Pancreas (tissue), 10 donors: ENCODE data around the gene PHLDA3. TPM values are rescaled to one million over a fixed set of nuclear protein-coding genes. Genes with fewer than 3 reads are reported as not detected.

Source experiments
- ATAC-seq, 4 donors: fragments of 200-7000 bp; cut with Tn5 transposase; one replicate each; pipeline versions ENCODE4 v1.8.0 to v1.9.1; 2020; ENCODE audit warnings: mild to moderate bottlenecking in 4 of 4, moderate library complexity in 4 of 4
- DNase-seq, 6 donors: peaks; one replicate each; pipeline ENCODE4 v3.0.0-alpha.2; 2020
- FAIRE-seq: peaks from 2 replicates; lab custom pipeline; 2012; peaks lifted over from hg19 to GRCh38; lab: Jason Lieb, UNC
- H3K27ac ChIP-seq, 4 donors: fragments of 200-600 bp; sonication (generic); 1 replicate in 3 of 4; 2 replicates in 1 of 4; pipeline versions ENCODE4 v1.5.0 to v1.8.0; 2020
- H3K27me3 ChIP-seq, 4 donors: fragments of 200-600 bp; one replicate each; pipeline ENCODE4 v1.8.0; 2021
- H3K36me3 ChIP-seq, 3 donors: fragments of 200-600 bp; sonication (generic) in 1 of 3; one replicate each; pipeline versions ENCODE4 v1.5.0 to v1.8.0; 2020 to 2021
- H3K4me1 ChIP-seq, 3 donors: fragments of 200-600 bp; one replicate each; pipeline ENCODE4 v1.8.0; 2021
- H3K4me3 ChIP-seq, 4 donors: fragments of 200-600 bp; sonication (generic) in 2 of 4; one replicate each; pipeline versions ENCODE4 v1.5.0 to v1.8.0; 2020 to 2021
- H3K9me3 ChIP-seq, 4 donors: fragments of 200-600 bp; one replicate each; pipeline ENCODE4 v1.8.0; 2021
- CTCF ChIP-seq, 4 donors: fragments of 200-600 bp; sonication (generic) in 3 of 4; IDR thresholded peaks; one replicate each; pipeline versions ENCODE4 v1.5.0 to v1.8.0; 2021; ENCODE audit warnings: antibody characterized with exemption in 4 of 4
- WGBS, 2 donors: extraction: QIAGEN DNeasy Blood & Tissue Kit; methylation state at CpG; one replicate each; pipeline ENCODE4 v1.1.7; 2013; 5-methylcytosine and 5-hydroxymethylcytosine counted together
- intact Hi-C, 3 donors: fragments of 100-400 bp; cut with DNase I; formaldehyde crosslinking; loops; one replicate each; pipeline versions ENCODE4 v1.11.1 to v1.14.2; 2022
- polyA plus RNA-seq, 2 donors: library from polyadenylated mRNA; stranded (reverse); fragments of 200-250 nt; gene quantifications; one replicate each; pipeline ENCODE4 v1.2.3, GENCODE V29; 2013
- total RNA-seq, 6 donors: library from RNA; stranded (reverse); fragmentation: NEBNext Ultra II Directional in 4 of 6; extraction: Animal tissue kit (Norgen Biotek cat#: 25700) in 4 of 6; gene quantifications; one replicate each; pipeline versions ENCODE4 v1.2.1 to v1.2.4, GENCODE V29; 2021 to 2023
- donor health status: healthy with polysubstance abuse.
- donor health status: DM: no; HTN: no; CAD: no; lungs with moderate emphysema.
- donor health status: DM: no; HTN: no; CAD: no.
- donor health status: control.
- donor health status: control.
- donor health status: Bipolar disorder and iron deficiency.
- donor health status: DM: yes; HTN: yes; CAD: no.
- donor health status: DM: no; HTN: no; CAD: no.
- donor health status: DM: no; HTN: no; CAD: no.
- donor health status: DM: yes; HTN: yes; CAD: no.

Gene PHLDA3
- total and polyA plus RNA-seq, 8 donors: 8.6 to 24.4 (median 12.8) TPM

- Histone ChIP-seq H3K36me3 (no peaks in the 10 kb centered on the region), H3K27me3 (no peaks in the 10 kb centered on the region), H3K4me3 (no peak overlapping the region), H3K9me3 (no peaks in the 10 kb centered on the region), H3K27ac (no peak overlapping the region), H3K4me1 (no peaks in the 10 kb centered on the region)
- no peak for FAIRE-seq
- 66 to 76% methylated on average over 4 of the region's 4 CpGs for WGBS, 2 donors
- TF ChIP-seq CTCF (IDR thresholded peaks at IDR 0.05): no peak
- intact Hi-C loops: no loop called here
- no peak for ATAC-seq
- DNase-seq: no peak
Observed at GRCh38 chr1:201454608-201455007, 14.4 kb downstream of the PHLDA3 start.

- WGBS, 2 donors: 48 to 54% methylated on average over 4 of the region's 4 CpGs
- H3K4me3 ChIP-seq: no peak overlapping the region
- H3K4me1 ChIP-seq: no peaks in the 10 kb centered on the region
- FAIRE-seq (no peak), ATAC-seq (no peak), DNase-seq (no peak)
- H3K27me3 ChIP-seq: no peaks in the 10 kb centered on the region
- no peaks in the 10 kb centered on the region for H3K36me3 ChIP-seq
- intact Hi-C loops: no loop called here
- TF ChIP-seq CTCF (IDR thresholded peaks at IDR 0.05): no peak
- H3K9me3 ChIP-seq: no peaks in the 10 kb centered on the region
- H3K27ac ChIP-seq: no peak overlapping the region
Observed at GRCh38 chr1:201452866-201453265, 16.1 kb downstream of the PHLDA3 start.

GRCh38 chr1:201450721-201451291, 18.2 kb downstream of the PHLDA3 start:
- Histone ChIP-seq H3K4me1 (no peaks in the 10 kb centered on the region), H3K27ac (peak overlapping the region in 2 of 4 donors; percentile 20 to 31), H3K27me3 (no peaks in the 10 kb centered on the region), H3K4me3 (no peak overlapping the region), H3K36me3 (no peaks in the 10 kb centered on the region), H3K9me3 (no peaks in the 10 kb centered on the region)
- ATAC-seq (peak in 3 of 4 donors; percentile 22 to 46 (median 23)), DNase-seq (peak in 1 of 6 donors; percentile 26), FAIRE-seq (no peak)
- intact Hi-C loops: no loop called here
- no peak for TF ChIP-seq CTCF (IDR thresholded peaks at IDR 0.05)
- WGBS, 2 donors: 36 to 41% methylated on average over 12 of the region's 12 CpGs

- 50 to 68% methylated on average over 4 to 5 of the region's 5 CpGs for WGBS, 2 donors
- no peaks in the 10 kb centered on the region for H3K4me1 ChIP-seq
- ATAC-seq (peak in 1 of 4 donors; percentile 6), DNase-seq (no peak), FAIRE-seq (no peak)
- no peak overlapping the region for H3K4me3 ChIP-seq
- H3K36me3 ChIP-seq: no peaks in the 10 kb centered on the region
- intact Hi-C loops: no loop called here
- TF ChIP-seq CTCF (IDR thresholded peaks at IDR 0.05): no peak
- no peaks in the 10 kb centered on the region for H3K9me3 ChIP-seq
- H3K27me3 ChIP-seq: no peaks in the 10 kb centered on the region
- H3K27ac ChIP-seq: peak overlapping the region; percentile 46 to 67 (median 57)
Observed at GRCh38 chr1:201448990-201449389, 20.0 kb downstream of the PHLDA3 start.
